SH-SY5Y (cell line): ENCODE results near the gene NCK2.

Source experiments
- GATA2 ChIP-seq: IDR thresholded peaks from 2 replicates; pipeline ENCODE4 v1.6.1; 2011; ENCODE audit warnings: mild to moderate bottlenecking, low read depth, low read length
- GATA3 ChIP-seq: IDR thresholded peaks from 2 replicates; pipeline ENCODE4 v1.6.1; 2011; ENCODE audit warnings: low read depth, mild to moderate bottlenecking, low read length, moderate library complexity

- no peak for TF ChIP-seq GATA2
- TF ChIP-seq GATA3, result no peak
Observed at GRCh38 chr2:105708697-105709096, 36.0 kb upstream of the NCK2 start.
